ENCODE results near the gene TOMM40.

TOMM40 gene

DNA sequence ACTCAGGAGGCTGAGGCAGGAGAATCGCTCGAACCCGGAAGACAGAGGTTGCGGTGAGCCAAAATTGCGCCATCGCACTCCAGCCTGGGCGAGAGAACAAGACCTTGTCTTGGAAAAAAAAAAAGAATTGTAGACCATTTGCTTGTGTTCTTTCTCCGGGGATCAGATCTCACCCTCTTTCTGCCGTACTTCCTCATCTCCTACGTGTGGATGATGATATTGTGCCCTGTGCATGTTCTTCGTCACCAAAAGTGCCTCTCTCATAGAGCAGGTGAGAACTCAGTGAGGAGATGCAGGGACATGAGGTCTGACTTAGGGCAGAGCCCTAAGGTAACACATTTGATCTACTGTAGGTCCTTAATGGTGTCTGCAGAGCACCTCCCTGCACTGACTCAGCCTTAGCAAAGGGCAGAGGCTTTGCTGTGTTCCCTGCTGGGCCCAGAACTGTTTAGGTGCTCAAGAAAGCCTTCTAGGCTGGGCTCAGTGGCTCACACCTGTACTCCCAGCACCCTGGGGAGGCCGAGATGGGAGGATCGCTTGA lies 56.1 kb downstream of the TOMM40 start:
- no peak overlapping the region for H3K27ac ChIP-seq
- no peak overlapping the region for H3K4me3 ChIP-seq (ENCODE audit: low read depth, low read length)
- TF ChIP-seq, protein P1, sequence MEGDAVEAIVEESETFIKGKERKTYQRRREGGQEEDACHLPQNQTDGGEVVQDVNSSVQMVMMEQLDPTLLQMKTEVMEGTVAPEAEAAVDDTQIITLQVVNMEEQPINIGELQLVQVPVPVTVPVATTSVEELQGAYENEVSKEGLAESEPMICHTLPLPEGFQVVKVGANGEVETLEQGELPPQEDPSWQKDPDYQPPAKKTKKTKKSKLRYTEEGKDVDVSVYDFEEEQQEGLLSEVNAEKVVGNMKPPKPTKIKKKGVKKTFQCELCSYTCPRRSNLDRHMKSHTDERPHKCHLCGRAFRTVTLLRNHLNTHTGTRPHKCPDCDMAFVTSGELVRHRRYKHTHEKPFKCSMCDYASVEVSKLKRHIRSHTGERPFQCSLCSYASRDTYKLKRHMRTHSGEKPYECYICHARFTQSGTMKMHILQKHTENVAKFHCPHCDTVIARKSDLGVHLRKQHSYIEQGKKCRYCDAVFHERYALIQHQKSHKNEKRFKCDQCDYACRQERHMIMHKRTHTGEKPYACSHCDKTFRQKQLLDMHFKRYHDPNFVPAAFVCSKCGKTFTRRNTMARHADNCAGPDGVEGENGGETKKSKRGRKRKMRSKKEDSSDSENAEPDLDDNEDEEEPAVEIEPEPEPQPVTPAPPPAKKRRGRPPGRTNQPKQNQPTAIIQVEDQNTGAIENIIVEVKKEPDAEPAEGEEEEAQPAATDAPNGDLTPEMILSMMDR (IDR thresholded peaks at IDR 0.05; ENCODE audit: low read depth, low read length, missing control alignments), result no peak
- H3K36me3 ChIP-seq (replicated peaks), result no peaks in the 10 kb centered on the region
- no peak for DNase-seq
- H3K27me3 ChIP-seq (replicated peaks), result no peaks in the 10 kb centered on the region
- in situ Hi-C loops (cut with HindIII; ENCODE audit: low pct_ligation_motif_present, low sequenced_read_pairs), result no loop called here

DNA sequence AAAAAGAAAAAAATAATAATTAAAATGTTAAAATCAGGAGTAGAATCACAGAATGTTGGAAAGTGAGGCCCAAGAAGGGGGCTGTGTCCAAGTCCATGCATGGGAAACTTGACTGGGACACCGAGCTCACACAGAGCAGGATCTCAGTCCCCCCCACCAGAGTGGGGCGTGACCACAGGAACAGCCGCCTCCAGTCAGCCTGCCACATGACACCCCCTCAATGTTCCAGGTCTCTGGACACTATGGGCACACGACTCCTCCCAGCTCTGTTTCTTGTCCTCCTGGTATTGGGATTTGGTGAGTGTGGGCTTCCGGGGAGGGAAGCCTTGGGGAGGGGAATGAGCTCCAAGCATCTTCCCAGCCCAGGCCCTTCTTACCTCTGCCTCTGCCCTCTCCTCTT lies 57.2 kb downstream of the TOMM40 start:
- in situ Hi-C loops (cut with HindIII; ENCODE audit: low pct_ligation_motif_present, low sequenced_read_pairs), result no loop called here
- Histone ChIP-seq H3K27ac (no peak overlapping the region), H3K27me3 (replicated peaks) (no peaks in the 10 kb centered on the region), H3K36me3 (replicated peaks) (no peaks in the 10 kb centered on the region), H3K4me3 (ENCODE audit: low read depth, low read length) (no peak overlapping the region)
- TF ChIP-seq, protein P1 (IDR thresholded peaks at IDR 0.05; ENCODE audit: low read depth, low read length, missing control alignments), result no peak
- no peak for DNase-seq

DNA sequence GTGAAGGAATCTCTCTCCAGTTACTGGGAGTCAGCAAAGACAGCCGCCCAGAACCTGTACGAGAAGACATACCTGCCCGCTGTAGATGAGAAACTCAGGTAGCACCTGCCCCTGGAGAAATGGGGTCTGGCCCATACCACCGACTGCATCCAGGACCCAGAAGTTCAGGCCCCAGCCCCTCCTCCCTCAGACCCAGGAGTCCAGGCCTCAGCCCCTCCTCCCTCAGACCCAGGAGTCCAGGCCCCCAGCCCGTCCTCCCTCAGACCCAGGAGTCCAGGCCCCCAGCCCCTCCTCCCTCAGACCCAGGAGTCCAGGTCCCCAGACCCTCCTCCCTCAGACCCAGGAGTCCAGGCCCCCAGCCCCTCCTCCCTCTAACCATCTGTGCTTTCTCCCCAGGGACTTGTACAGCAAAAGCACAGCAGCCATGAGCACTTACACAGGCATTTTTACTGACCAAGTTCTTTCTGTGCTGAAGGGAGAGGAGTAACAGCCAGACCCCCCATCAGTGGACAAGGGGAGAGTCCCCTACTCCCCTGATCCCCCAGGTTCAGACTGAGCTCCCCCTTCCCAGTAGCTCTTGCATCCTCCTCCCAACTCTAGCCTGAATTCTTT lies 57.8 kb downstream of the TOMM40 start:
- Histone ChIP-seq H3K4me3 (ENCODE audit: low read depth, low read length) (no peak overlapping the region), H3K27ac (no peak overlapping the region), H3K36me3 (replicated peaks) (no peaks in the 10 kb centered on the region), H3K27me3 (replicated peaks) (no peaks in the 10 kb centered on the region)
- DNase-seq, result no peak
- in situ Hi-C loops (cut with HindIII; ENCODE audit: low pct_ligation_motif_present, low sequenced_read_pairs), result no loop called here
- TF ChIP-seq, protein P1 (IDR thresholded peaks at IDR 0.05; ENCODE audit: low read depth, low read length, missing control alignments), result no peak

DNA sequence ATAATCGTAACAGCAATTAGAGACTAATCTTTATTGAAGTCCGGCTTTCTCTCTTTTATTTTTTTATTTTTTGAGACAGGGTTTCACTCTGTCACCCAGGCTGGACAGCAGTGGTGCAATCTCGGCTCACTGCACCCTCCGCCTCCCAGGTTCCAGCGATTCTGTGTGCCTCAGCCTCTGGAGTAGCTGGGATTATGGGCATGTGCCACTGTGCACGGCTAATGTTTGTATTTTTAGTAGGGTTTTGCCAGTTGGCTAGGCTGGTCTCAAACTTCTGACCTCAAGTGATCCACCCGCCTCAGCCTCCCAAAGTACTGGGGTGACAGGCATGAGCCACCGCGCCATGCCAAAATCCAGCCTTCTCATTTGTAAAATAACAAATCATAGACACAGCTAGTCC lies 58.5 kb downstream of the TOMM40 start:
- DNase-seq, result no peak
- TF ChIP-seq, protein P1 (IDR thresholded peaks at IDR 0.05; ENCODE audit: low read depth, low read length, missing control alignments), result no peak
- Histone ChIP-seq H3K36me3 (replicated peaks) (no peaks in the 10 kb centered on the region), H3K4me3 (ENCODE audit: low read depth, low read length) (no peak overlapping the region), H3K27me3 (replicated peaks) (no peaks in the 10 kb centered on the region), H3K27ac (no peak overlapping the region)
- in situ Hi-C loops (cut with HindIII; ENCODE audit: low pct_ligation_motif_present, low sequenced_read_pairs), result no loop called here

DNA sequence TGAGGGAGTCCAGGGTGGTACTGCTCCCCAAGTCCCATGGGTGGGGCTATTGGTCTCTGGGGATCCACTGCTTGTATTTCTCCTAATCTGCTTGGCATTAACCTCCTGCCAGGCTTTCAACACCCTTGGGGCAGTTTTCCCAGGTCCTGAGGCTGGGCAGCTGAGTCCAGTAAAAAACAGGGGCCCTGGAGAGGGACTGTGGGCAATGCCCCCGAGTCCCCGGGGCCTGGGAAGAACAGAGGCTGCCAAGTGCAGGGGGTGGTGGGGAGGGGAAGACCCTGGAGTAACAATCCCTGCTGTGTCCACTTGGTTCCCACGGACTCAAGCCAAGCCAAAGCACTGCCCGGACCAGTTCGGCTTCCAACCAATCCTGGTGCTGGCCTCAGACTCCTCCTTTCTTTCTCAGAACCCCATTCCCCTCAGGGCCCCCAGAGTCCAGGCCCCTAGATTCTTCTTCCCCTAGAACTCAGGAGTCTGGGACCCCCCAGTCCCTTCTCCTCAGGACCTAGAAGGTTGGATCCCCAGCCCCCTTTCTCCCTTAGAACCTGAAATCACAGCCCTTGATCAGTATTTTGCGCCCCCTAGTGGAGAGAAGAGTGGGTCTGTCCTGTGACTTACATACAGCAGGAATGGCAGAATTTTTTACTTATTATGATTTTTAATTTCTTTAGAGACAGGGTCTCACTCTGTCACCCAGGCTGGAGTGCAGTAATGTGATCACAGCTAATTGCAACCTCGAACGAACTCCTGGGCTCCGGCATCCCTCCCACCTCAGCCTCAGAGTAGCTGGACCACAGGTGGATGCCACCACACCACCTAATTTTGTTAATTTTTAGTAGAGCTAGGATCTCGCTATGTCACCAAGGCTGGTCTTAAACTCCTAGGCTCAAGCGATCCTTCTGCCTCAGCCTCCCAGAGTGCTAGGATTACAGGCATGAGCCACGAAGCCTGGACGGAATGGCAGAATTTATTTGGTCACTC lies 60.4 kb downstream of the TOMM40 start:
- peak overlapping the region; percentile 17 for H3K4me3 ChIP-seq (ENCODE audit: low read depth, low read length)
- TF ChIP-seq, protein P1 (IDR thresholded peaks at IDR 0.05; ENCODE audit: low read depth, low read length, missing control alignments), result peak; percentile 88
- H3K27ac ChIP-seq, result no peak overlapping the region

More for the DNA sequence above, 60.4 kb downstream of the TOMM40 start:
- peak; percentile 75 for DNase-seq
- in situ Hi-C loops (cut with HindIII; ENCODE audit: low pct_ligation_motif_present, low sequenced_read_pairs), result loop anchor here (10.0 kb wide), 1 partner anchor 57 kb away; the partner anchor contains the start of gene TOMM40
- no peaks in the 10 kb centered on the region for H3K27me3 ChIP-seq (replicated peaks)
- no peaks in the 10 kb centered on the region for H3K36me3 ChIP-seq (replicated peaks)

Data from brain microvascular endothelial cell (primary cell).